Activated B cell treated with CpG ODN at 0.5 μM for 24 hours (primary cell): ENCODE data around the gene DHODH. TPM values are rescaled to one million over a fixed set of nuclear protein-coding genes. Genes with fewer than 3 reads are reported as not detected.
"Not testable (repeated sequence)": the region's sequence is repeated elsewhere in the genome, so short reads cannot be mapped to it uniquely, and the experiment has no call there.

Source experiments
- ATAC-seq: fragments of 200-7000 bp; cut with Tn5 transposase; one replicate; pipeline ENCODE4 v1.10.0; 2021; ENCODE audit warnings: low read depth, mild to moderate bottlenecking, moderate library complexity
- CTCF ChIA-PET: fragments of 350-600 bp; sonication (Branson Sonifier 250); formaldehyde crosslinking; loops from one replicate; lab custom pipeline; 2021; ENCODE audit warnings: antibody characterized with exemption; lab: Charles Lee
- POLR2A ChIA-PET: fragments of 350-600 bp; sonication (Branson Sonifier 250); formaldehyde crosslinking; loops from one replicate; lab custom pipeline; 2021; ENCODE audit warnings: antibody characterized with exemption; lab: Charles Lee
- DNase-seq: peaks from one replicate; pipeline ENCODE4 v3.0.0; 2022
- H3K27ac Mint-ChIP-seq: one replicate; pipeline ENCODE4 v1.8.0; 2020; ENCODE audit warnings: mixed read lengths
- H3K27me3 Mint-ChIP-seq: one replicate; pipeline ENCODE4 v1.8.0; 2021; ENCODE audit warnings: mixed read lengths
- H3K36me3 Mint-ChIP-seq: one replicate; pipeline ENCODE4 v1.8.0; 2021; ENCODE audit warnings: low read depth, mixed read lengths
- H3K4me1 Mint-ChIP-seq: one replicate; pipeline ENCODE4 v1.8.0; 2021; ENCODE audit warnings: mixed read lengths
- H3K4me3 Mint-ChIP-seq: one replicate; pipeline ENCODE4 v1.8.0; 2020; ENCODE audit warnings: mild to moderate bottlenecking, mixed read lengths
- H3K9me3 Mint-ChIP-seq: one replicate; pipeline ENCODE4 v1.8.0; 2020; ENCODE audit warnings: mixed read lengths
- CTCF ChIP-seq: fragments of 200-600 bp; IDR thresholded peaks from one replicate; pipeline ENCODE4 v1.8.0; 2022; ENCODE audit warnings: antibody characterized with exemption, mild to moderate bottlenecking
- intact Hi-C: fragments of 100-400 bp; cut with micrococcal nuclease; formaldehyde crosslinking; loops from one replicate; pipeline ENCODE4 v1.15.1; 2024
- total RNA-seq: library from RNA; stranded (reverse); gene quantifications from 2 replicates; pipeline ENCODE4 v1.2.3, GENCODE V29; 2022

The DHODH gene
- total RNA-seq, 1 donor from 2014 or later, result 12.0 TPM

GRCh38 chr16:71974068-71974818, 34.3 kb upstream of the DHODH start:
- POLR2A ChIA-PET, result no interaction called here
- Mint-ChIP-seq H3K27me3 (peaks cover 4% of the 10 kb centered on the region), H3K4me1 (no peaks in the 10 kb centered on the region), H3K27ac (no peak overlapping the region), H3K36me3 (no peaks in the 10 kb centered on the region), H3K4me3 (no peak overlapping the region), H3K9me3 (no peaks in the 10 kb centered on the region)
- intact Hi-C loops, result no loop called here
- CTCF ChIA-PET, result no interaction called here
- DNase-seq (no peak), ATAC-seq (no peak)
- TF ChIP-seq CTCF, result no peak

GRCh38 chr16:71985262-71985974, 23.1 kb upstream of the DHODH start:
- ChIA-PET POLR2A (interaction anchor here (0.7 kb wide), 1 partner anchor 111 kb away, joined by 3 read pairs; no protein-coding TSS in a partner anchor), CTCF (no interaction called here)
- intact Hi-C loops, result no loop called here
- Mint-ChIP-seq H3K4me3 (no peak overlapping the region), H3K4me1 (no peaks in the 10 kb centered on the region), H3K27me3 (peaks cover 24% of the 10 kb centered on the region), H3K36me3 (no peaks in the 10 kb centered on the region), H3K27ac (no peak overlapping the region), H3K9me3 (no peaks in the 10 kb centered on the region)
- DNase-seq (no peak), ATAC-seq (no peak)
- no peak for TF ChIP-seq CTCF

GRCh38 chr16:71986131-71986530, 22.4 kb upstream of the DHODH start:
- peaks cover 19% of the 10 kb centered on the region for H3K27me3 Mint-ChIP-seq
- H3K9me3 Mint-ChIP-seq, result no peaks in the 10 kb centered on the region
- H3K4me1 Mint-ChIP-seq, result no peaks in the 10 kb centered on the region
- H3K36me3 Mint-ChIP-seq, result no peaks in the 10 kb centered on the region
- ATAC-seq (no peak), DNase-seq (no peak)
- no peak overlapping the region for H3K27ac Mint-ChIP-seq
- TF ChIP-seq CTCF, result no peak
- intact Hi-C loops, result no loop called here
- no peak overlapping the region for H3K4me3 Mint-ChIP-seq
- ChIA-PET POLR2A (no interaction called here), CTCF (no interaction called here)

- peaks cover 6% of the 10 kb centered on the region for H3K27me3 Mint-ChIP-seq
- intact Hi-C loops, result no loop called here
- H3K9me3 Mint-ChIP-seq, result no peaks in the 10 kb centered on the region
- TF ChIP-seq CTCF, result no peak
- H3K4me1 Mint-ChIP-seq, result no peaks in the 10 kb centered on the region
- no peak overlapping the region for H3K27ac Mint-ChIP-seq
- H3K36me3 Mint-ChIP-seq, result no peaks in the 10 kb centered on the region
- H3K4me3 Mint-ChIP-seq, result no peak overlapping the region
- POLR2A ChIA-PET, result no interaction called here
- CTCF ChIA-PET, result no interaction called here
- no peak for DNase-seq
- ATAC-seq, result no peak
Observed at GRCh38 chr16:71995038-71995437, 13.5 kb upstream of the DHODH start.

GRCh38 chr16:71997578-71997977, 11.0 kb upstream of the DHODH start:
- H3K27ac Mint-ChIP-seq, CTCF ChIA-PET, ATAC-seq, POLR2A ChIA-PET, intact Hi-C loops, H3K4me1 Mint-ChIP-seq, H3K9me3 Mint-ChIP-seq, H3K4me3 Mint-ChIP-seq, H3K27me3 Mint-ChIP-seq, H3K36me3 Mint-ChIP-seq, DNase-seq: not testable (repeated sequence)
